Activated gamma-delta T cell treated with anti-CD3 and anti-CD28 coated beads, Interleukin-2, amount 50 U/mL, for 16 hours (primary cell): ENCODE results near the gene ADIPOR1.
"Not testable (repeated sequence)": the region's sequence is repeated elsewhere in the genome, so short reads cannot be mapped to it uniquely, and the experiment has no call there.

Source experiments
- DNase-seq: peaks from one replicate; pipeline ENCODE4 v3.0.0-alpha.2; 2020; ENCODE audit warnings: low read depth

ADIPOR1 gene

GRCh38 chr1:202957733-202958543 lies at the start of gene ADIPOR1:
Gene ADIPOR1 (minus strand): TSS chr1:202958312. CDS start chr1:202951070, 7,242 bp downstream.
- peak; percentile 87 for DNase-seq

- DNase-seq = peak; percentile 92
Observed at GRCh38 chr1:203006948-203007871, 49.1 kb upstream of the ADIPOR1 start, which contains the start of gene TMEM183A. Gene TMEM183A (plus strand): TSS chr1:203007374. CDS start chr1:203007466, 92 bp downstream.

GRCh38 chr1:203005395-203006142 lies 47.5 kb upstream of the ADIPOR1 start:
- not testable (repeated sequence) for DNase-seq

- DNase-seq = no peak
Observed at GRCh38 chr1:203002951-203003350, 44.8 kb upstream of the ADIPOR1 start.

GRCh38 chr1:203001986-203002385 lies 43.9 kb upstream of the ADIPOR1 start:
- no peak for DNase-seq

- no peak for DNase-seq
Observed at GRCh38 chr1:203000217-203000944, 42.3 kb upstream of the ADIPOR1 start.

- peak; percentile 47 for DNase-seq
Observed at GRCh38 chr1:202998836-202999750, 41.0 kb upstream of the ADIPOR1 start.

GRCh38 chr1:202994756-202995155 lies 36.6 kb upstream of the ADIPOR1 start:
- no peak for DNase-seq

GRCh38 chr1:202991112-202991511 lies 33.0 kb upstream of the ADIPOR1 start:
- no peak for DNase-seq

- DNase-seq = no peak
Observed at GRCh38 chr1:202989879-202990278, 31.8 kb upstream of the ADIPOR1 start.

GRCh38 chr1:202987922-202988583 lies 29.9 kb upstream of the ADIPOR1 start:
- DNase-seq = no peak

- DNase-seq = no peak
Observed at GRCh38 chr1:202987255-202987654, 29.1 kb upstream of the ADIPOR1 start.

GRCh38 chr1:202986120-202986519 lies 28.0 kb upstream of the ADIPOR1 start:
- not testable (repeated sequence) for DNase-seq

- DNase-seq = no peak
Observed at GRCh38 chr1:202982715-202983430, 24.8 kb upstream of the ADIPOR1 start.

- DNase-seq = no peak
Observed at GRCh38 chr1:202981939-202982338, 23.8 kb upstream of the ADIPOR1 start.

- no peak for DNase-seq
Observed at GRCh38 chr1:202979459-202979858, 21.3 kb upstream of the ADIPOR1 start.

- no peak for DNase-seq
Observed at GRCh38 chr1:202976633-202977032, 18.5 kb upstream of the ADIPOR1 start.

- DNase-seq = no peak
Observed at GRCh38 chr1:202974856-202975255, 16.7 kb upstream of the ADIPOR1 start.

- no peak for DNase-seq
Observed at GRCh38 chr1:202972046-202972445, 13.9 kb upstream of the ADIPOR1 start.
